IMR-90 (cell line): Measurements from ENCODE around the gene GPR158. TPM values are rescaled to one million over a fixed set of nuclear protein-coding genes. Genes with fewer than 3 reads are reported as not detected.

Experiments used
- ATAC-seq: fragments of 200-7000 bp; cut with Tn5 transposase; 2 replicates; pipeline ENCODE4 v1.9.1; 2020; ENCODE audit warnings: low read depth, mild to moderate bottlenecking, moderate library complexity
- BruUV-seq: library from RNA; stranded (reverse); fragments of 400-500 nt; replicated peaks from 2 replicates; lab custom pipeline; 2021; lab: Mats Ljungman, UMichigan
- CTCF ChIA-PET: fragments of 300-600 bp; formaldehyde crosslinking; extraction: SDS; loops from one replicate; lab custom pipeline; 2021; ENCODE audit warnings: antibody characterized with exemption; lab: Yijun Ruan, JAX
- POLR2A ChIA-PET: fragments of 300-600 bp; sonication (Branson Sonifier 250); formaldehyde crosslinking; loops from one replicate; lab custom pipeline; 2022; ENCODE audit warnings: antibody characterized with exemption; ENCODE audit not compliant: unreplicated experiment; lab: Charles Lee
- DNase-seq: peaks from one replicate; pipeline ENCODE4 v3.0.0; 2013
- H2AFZ ChIP-seq: replicated peaks from 2 replicates; pipeline ENCODE3; 2013; ENCODE audit warnings: low read length, mild to moderate bottlenecking; ENCODE audit not compliant: poor library complexity
- H2AK5ac ChIP-seq: 2 replicates; pipeline ENCODE4 v1.6.1; 2013; ENCODE audit warnings: low read depth, low read length, inconsistent platforms
- H2AK9ac ChIP-seq: replicated peaks from 2 replicates; pipeline ENCODE3; 2013; ENCODE audit warnings: mild to moderate bottlenecking, low read depth, low read length, moderate library complexity; ENCODE audit not compliant: poor library complexity
- H2BK120ac ChIP-seq: 2 replicates; pipeline ENCODE4 v1.6.1; 2013; ENCODE audit warnings: low read depth, low read length, inconsistent platforms
- H2BK15ac ChIP-seq: 3 replicates; pipeline ENCODE4 v1.6.1; 2013; ENCODE audit warnings: low read depth, low read length, inconsistent platforms
- H2BK20ac ChIP-seq: 2 replicates; pipeline ENCODE4 v1.6.1; 2013; ENCODE audit warnings: low read depth, mild to moderate bottlenecking, inconsistent platforms, low read length, moderate library complexity
- H2BK5ac ChIP-seq: 2 replicates; pipeline ENCODE4 v1.6.1; 2013; ENCODE audit warnings: mild to moderate bottlenecking, low read depth, low read length, inconsistent platforms; ENCODE audit not compliant: poor library complexity, severe bottlenecking
- H3K14ac ChIP-seq: replicated peaks from 2 replicates; pipeline ENCODE4 v1.6.1; 2013; ENCODE audit warnings: low read depth, low read length, inconsistent platforms
- H3K18ac ChIP-seq: 2 replicates; pipeline ENCODE4 v1.6.1; 2013; ENCODE audit warnings: low read depth, low read length, control low read depth
- H3K23ac ChIP-seq: 2 replicates; pipeline ENCODE4 v1.6.1; 2013; ENCODE audit warnings: low read depth, low read length, inconsistent platforms
- H3K27ac ChIP-seq: 2 replicates; pipeline ENCODE4 v1.5.1; 2013; ENCODE audit warnings: mild to moderate bottlenecking, control low read depth, low read length; ENCODE audit not compliant: insufficient read depth
- H3K27me3 ChIP-seq: 2 replicates; pipeline ENCODE4 v1.6.1; 2013; ENCODE audit warnings: low read length; ENCODE audit not compliant: control insufficient read depth, insufficient read depth
- H3K36me3 ChIP-seq: 2 replicates; pipeline ENCODE4 v1.6.1; 2013; ENCODE audit warnings: low read length, mixed read lengths; ENCODE audit not compliant: control insufficient read depth, insufficient read depth
- H3K4ac ChIP-seq: 2 replicates; pipeline ENCODE4 v1.6.1; 2013; ENCODE audit warnings: low read depth, low read length, inconsistent platforms
- H3K4me1 ChIP-seq: 2 replicates; pipeline ENCODE4 v1.6.1; 2013; ENCODE audit warnings: low read length, mixed read lengths; ENCODE audit not compliant: control insufficient read depth, insufficient read depth
- H3K4me2 ChIP-seq: 2 replicates; pipeline ENCODE4 v1.6.1; 2013; ENCODE audit warnings: low read depth, mild to moderate bottlenecking, control low read depth, low read length, moderate library complexity
- H3K4me3 ChIP-seq: 2 replicates; pipeline ENCODE4 v1.5.1; 2013; ENCODE audit warnings: low read depth, mild to moderate bottlenecking, control low read depth, low read length, moderate library complexity; ENCODE audit not compliant: insufficient read depth
- H3K56ac ChIP-seq: 2 replicates; pipeline ENCODE4 v1.6.1; 2013; ENCODE audit warnings: low read length, inconsistent platforms; ENCODE audit not compliant: insufficient read depth; ENCODE audit errors: extremely low read depth
- H3K79me1 ChIP-seq, 2 experiments: 2 replicates each; pipeline ENCODE4 v1.6.1; 2013; ENCODE audit warnings: low read length in 2 of 2, inconsistent platforms in 1 of 2, low read depth in 1 of 2
- H3K9ac ChIP-seq: 2 replicates; pipeline ENCODE4 v1.6.1; 2013; ENCODE audit warnings: low read depth, low read length, control low read depth
- H3K9me1 ChIP-seq: 2 replicates; pipeline ENCODE4 v1.6.1; 2013; ENCODE audit warnings: low read length, inconsistent platforms; ENCODE audit not compliant: insufficient read depth
- H3K9me3 ChIP-seq: 2 replicates; pipeline ENCODE4 v1.6.1; 2013; ENCODE audit warnings: low read length; ENCODE audit not compliant: control insufficient read depth, insufficient read depth
- H4K20me1 ChIP-seq: 2 replicates; pipeline ENCODE4 v1.6.1; 2013; ENCODE audit warnings: low read length, inconsistent platforms; ENCODE audit not compliant: insufficient read depth
- H4K5ac ChIP-seq: 2 replicates; pipeline ENCODE4 v1.6.1; 2013; ENCODE audit warnings: mild to moderate bottlenecking, low read depth, low read length, control low read depth
- H4K8ac ChIP-seq, 2 experiments: 2 replicates each; pipeline ENCODE4 v1.6.1; 2013; ENCODE audit warnings: low read depth in 2 of 2, low read length in 2 of 2, control low read depth in 1 of 2, inconsistent platforms in 1 of 2
- H4K91ac ChIP-seq: 2 replicates; pipeline ENCODE4 v1.6.1; 2013; ENCODE audit warnings: low read depth, low read length, inconsistent platforms; ENCODE audit not compliant: insufficient read depth
- BHLHE40 ChIP-seq: fragments of 150-350 bp; IDR thresholded peaks from 2 replicates; pipeline ENCODE4 v1.6.1; 2016; ENCODE audit warnings: mild to moderate bottlenecking, low read depth, low read length
- CEBPB ChIP-seq: IDR thresholded peaks from 2 replicates; pipeline ENCODE4 v1.6.1; 2012; ENCODE audit warnings: low read depth, low read length, improper control_type of control experiment
- CHD1 ChIP-seq: IDR thresholded peaks from 2 replicates; pipeline ENCODE4 v1.6.1; 2012; ENCODE audit warnings: low read depth, low read length, improper control_type of control experiment
- CTCF ChIP-seq: conservative IDR thresholded peaks from 2 replicates; pipeline ENCODE4 v1.5.1; 2012; ENCODE audit warnings: mild to moderate bottlenecking, low read depth, low read length, improper control_type of control experiment
- ELK1 ChIP-seq: fragments of 150-350 bp; IDR thresholded peaks from 2 replicates; pipeline ENCODE4 v1.6.1; 2016; ENCODE audit warnings: low read depth, mild to moderate bottlenecking, low read length, moderate library complexity, borderline replicate concordance
- FOS ChIP-seq: fragments of 150-350 bp; IDR thresholded peaks from 2 replicates; pipeline ENCODE4 v1.6.1; 2016; ENCODE audit warnings: low read depth, low read length
- MAFK ChIP-seq: IDR thresholded peaks from 2 replicates; pipeline ENCODE4 v1.6.1; 2012; ENCODE audit warnings: low read depth, low read length, improper control_type of control experiment
- MAZ ChIP-seq: IDR thresholded peaks from 2 replicates; pipeline ENCODE4 v1.6.1; 2012; ENCODE audit warnings: low read depth, mild to moderate bottlenecking, low read length, improper control_type of control experiment, moderate library complexity, borderline replicate concordance
- MXI1 ChIP-seq: IDR thresholded peaks from 2 replicates; pipeline ENCODE4 v1.6.1; 2012; ENCODE audit warnings: low read depth, mild to moderate bottlenecking, low read length, moderate library complexity, borderline replicate concordance
- NFE2L2 ChIP-seq: fragments of 150-350 bp; IDR thresholded peaks from 2 replicates; pipeline ENCODE4 v1.6.1; 2016; ENCODE audit warnings: low read depth, mild to moderate bottlenecking, low read length
- POLR2A ChIP-seq: IDR thresholded peaks from 2 replicates; pipeline ENCODE4 v1.6.1; 2012; ENCODE audit warnings: mild to moderate bottlenecking, low read depth, low read length
- RAD21 ChIP-seq: IDR thresholded peaks from 2 replicates; pipeline ENCODE4 v1.6.1; 2012; ENCODE audit warnings: low read length, improper control_type of control experiment
- RCOR1 ChIP-seq: IDR thresholded peaks from 2 replicates; pipeline ENCODE4 v1.6.1; 2012; ENCODE audit warnings: mild to moderate bottlenecking, low read length, improper control_type of control experiment; ENCODE audit not compliant: insufficient replicate concordance
- RFX5 ChIP-seq: IDR thresholded peaks from 2 replicates; pipeline ENCODE4 v1.8.0; 2012; ENCODE audit warnings: low read depth, mild to moderate bottlenecking, low read length, moderate library complexity
- SMC3 ChIP-seq: fragments of 150-350 bp; IDR thresholded peaks from 2 replicates; pipeline ENCODE4 v1.6.1; 2016; ENCODE audit warnings: low read depth, mild to moderate bottlenecking, antibody characterized with exemption, low read length, moderate library complexity
- USF2 ChIP-seq: fragments of 150-350 bp; IDR thresholded peaks from 2 replicates; pipeline ENCODE4 v1.6.1; 2017; ENCODE audit warnings: mild to moderate bottlenecking, antibody characterized with exemption, low read length, low read depth
- WGBS, 2 experiments: methylation state at CpG; one replicate each; pipeline versions ENCODE4 v1.1.5 to v1.1.7; 2013; ENCODE audit warnings: missing lambda C conversion rate in 2 of 2; ENCODE audit not compliant: insufficient read length in 1 of 2; ENCODE audit errors: extremely low coverage in 2 of 2; 5-methylcytosine and 5-hydroxymethylcytosine counted together
- dilution Hi-C: fragments of 300-500 bp; cut with HindIII; formaldehyde crosslinking; loops from one replicate; pipeline ENCODE4 v1.14.3; 2018; ENCODE audit warnings: low sequenced_read_pairs; ENCODE audit not compliant: unreplicated experiment
- in situ Hi-C: fragments of 300-500 bp; cut with MboI; formaldehyde crosslinking; loops from 3 replicates; pipeline ENCODE4 v1.14.3; 2019; ENCODE audit warnings: low sequenced_read_pairs, inconsistent platforms, mixed read lengths
- intact Hi-C: fragments of 100-400 bp; cut with micrococcal nuclease; formaldehyde crosslinking; loops from 2 replicates; pipeline ENCODE4 v1.10.0; 2022
- polyA plus RNA-seq, 3 experiments: library from polyadenylated mRNA; depleted of rRNA; stranded (reverse); fragments of >200 nt; gene quantifications; 2 replicates each; pipeline ENCODE4 v1.2.3, GENCODE V29; 2012; ENCODE audit warnings: low replicate concordance in 1 of 3
- total RNA-seq: library from RNA; depleted of rRNA; stranded (reverse); fragments of >200 nt; gene quantifications from 2 replicates; pipeline ENCODE4 v1.2.3, GENCODE V29; 2012

The GPR158 gene
- total and polyA plus RNA-seq, 2 of the 4 experiments (the other 2 are of a cell fraction) = not detected

- intact Hi-C loops = no loop called here
- ChIA-PET CTCF (no interaction called here), POLR2A (no interaction called here)
- TF ChIP-seq ELK1 (no peak), RCOR1 (no peak), MXI1 (no peak), MAZ (no peak), NFE2L2 (no peak), SMC3 (no peak), CEBPB (no peak), BHLHE40 (no peak), POLR2A (no peak), FOS (no peak), RAD21 (no peak), CTCF (no peak), CHD1 (no peak), RFX5 (no peak), USF2 (no peak), MAFK (no peak)
- no peak overlapping the region for H4K91ac ChIP-seq
- H3K9me3 ChIP-seq = peaks cover 6% of the 10 kb centered on the region; the same call in 1 of the 2 replicates
- no peaks in the 10 kb centered on the region for H3K4me1 ChIP-seq
- no peak overlapping the region for H3K9ac ChIP-seq
- no peak overlapping the region for H2BK120ac ChIP-seq
- no peak for DNase-seq
- H3K23ac ChIP-seq = no peak overlapping the region
- H3K4me3 ChIP-seq = no peak overlapping the region
- in situ Hi-C loops = no loop called here
- no peaks in the 10 kb centered on the region for H3K36me3 ChIP-seq
- BruUV-seq = no TSS peak
- H2BK5ac ChIP-seq = no peak overlapping the region
- H4K20me1 ChIP-seq = no peaks in the 10 kb centered on the region
- no peak overlapping the region for H3K14ac ChIP-seq
- H4K5ac ChIP-seq = no peak overlapping the region
- no peaks in the 10 kb centered on the region for H3K9me1 ChIP-seq
- no peak overlapping the region for H3K27ac ChIP-seq
- no peak overlapping the region for H2AK5ac ChIP-seq
- dilution Hi-C loops = no loop called here
- H2BK15ac ChIP-seq = no peak overlapping the region
- no peak overlapping the region for H4K8ac ChIP-seq
- no peaks in the 10 kb centered on the region for H3K79me1 ChIP-seq
- H3K18ac ChIP-seq = no peak overlapping the region
- H2AK9ac ChIP-seq = no peak overlapping the region
- H3K27me3 ChIP-seq = no peaks in the 10 kb centered on the region
- no peak overlapping the region for H3K4me2 ChIP-seq
- no peak overlapping the region for H2AFZ ChIP-seq
- ATAC-seq = no peak
- no CpG with 5 or more reads among the region's 3 CpGs for WGBS, 2 experiments
- H3K56ac ChIP-seq = no peak overlapping the region
- H2BK20ac ChIP-seq = no peak overlapping the region
- H3K4ac ChIP-seq = no peak overlapping the region
Observed at GRCh38 chr10:25642721-25643120, 467.9 kb downstream of the GPR158 start.
